ENCODE results near the gene AHI1.

- TF ChIP-seq, protein P1, sequence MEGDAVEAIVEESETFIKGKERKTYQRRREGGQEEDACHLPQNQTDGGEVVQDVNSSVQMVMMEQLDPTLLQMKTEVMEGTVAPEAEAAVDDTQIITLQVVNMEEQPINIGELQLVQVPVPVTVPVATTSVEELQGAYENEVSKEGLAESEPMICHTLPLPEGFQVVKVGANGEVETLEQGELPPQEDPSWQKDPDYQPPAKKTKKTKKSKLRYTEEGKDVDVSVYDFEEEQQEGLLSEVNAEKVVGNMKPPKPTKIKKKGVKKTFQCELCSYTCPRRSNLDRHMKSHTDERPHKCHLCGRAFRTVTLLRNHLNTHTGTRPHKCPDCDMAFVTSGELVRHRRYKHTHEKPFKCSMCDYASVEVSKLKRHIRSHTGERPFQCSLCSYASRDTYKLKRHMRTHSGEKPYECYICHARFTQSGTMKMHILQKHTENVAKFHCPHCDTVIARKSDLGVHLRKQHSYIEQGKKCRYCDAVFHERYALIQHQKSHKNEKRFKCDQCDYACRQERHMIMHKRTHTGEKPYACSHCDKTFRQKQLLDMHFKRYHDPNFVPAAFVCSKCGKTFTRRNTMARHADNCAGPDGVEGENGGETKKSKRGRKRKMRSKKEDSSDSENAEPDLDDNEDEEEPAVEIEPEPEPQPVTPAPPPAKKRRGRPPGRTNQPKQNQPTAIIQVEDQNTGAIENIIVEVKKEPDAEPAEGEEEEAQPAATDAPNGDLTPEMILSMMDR (optimal IDR thresholded peaks at IDR 0.05 in 1 of 3, IDR thresholded peaks at IDR 0.05 in 1 of 3, conservative IDR thresholded peaks at IDR 0.05 in 1 of 3; ENCODE audit: extremely low read depth in 1 of 3, insufficient read depth in 2 of 3, low read length in 3 of 3), result no peak
- TF ChIP-seq EZH2 (IDR thresholded peaks at IDR 0.05; ENCODE audit: low read length), result no peak
These were observed 32.6 kb upstream of the AHI1 start for GRCh38 chr6:135530113-135530512.

All from keratinocyte (primary cell).